Uterus (tissue), 4 donors: ENCODE measurements around the gene ARHGEF17. TPM values are rescaled to one million over a fixed set of nuclear protein-coding genes. Genes with fewer than 3 reads are reported as not detected.

ENCODE experiments used
- DNase-seq, 2 donors: peaks; one replicate each; pipeline ENCODE4 v3.0.0-alpha.2; 2019 to 2020
- H3K27ac ChIP-seq, 2 donors: fragments of 200-600 bp; sonication (generic); 1 replicate in 1 of 2; 2 replicates in 1 of 2; pipeline ENCODE4 v1.5.1; 2016 to 2018
- H3K27me3 ChIP-seq, 2 donors: fragments of 200-600 bp; sonication (generic); one replicate each; pipeline ENCODE4 v1.5.1; 2018 to 2019; ENCODE audit warnings: control low read depth in 1 of 2
- H3K36me3 ChIP-seq, 2 donors: fragments of 200-600 bp; sonication (generic); one replicate each; pipeline ENCODE4 v1.5.1; 2019; ENCODE audit warnings: control low read depth in 1 of 2
- H3K4me1 ChIP-seq, 2 donors: fragments of 200-600 bp; sonication (generic); one replicate each; pipeline ENCODE4 v1.5.1; 2018 to 2019; ENCODE audit warnings: control low read depth in 1 of 2
- H3K4me3 ChIP-seq, 2 donors: fragments of 200-600 bp; sonication (generic); 1 replicate in 1 of 2; 2 replicates in 1 of 2; pipeline ENCODE4 v1.5.1; 2018 to 2019; ENCODE audit warnings: mild to moderate bottlenecking in 1 of 2
- H3K9me3 ChIP-seq, 2 donors: fragments of 200-600 bp; sonication (generic); one replicate each; pipeline ENCODE4 v1.5.1; 2019; ENCODE audit warnings: control low read depth in 1 of 2
- CTCF ChIP-seq, 4 experiments: fragments of 200-600 bp in 2 of 4; fragments of 450-650 bp in 2 of 4; sonication (generic) in 2 of 4; IDR thresholded peaks; one replicate each; pipeline ENCODE4 v1.5.1; 2016 to 2019; ENCODE audit warnings: antibody characterized with exemption in 4 of 4, mild to moderate bottlenecking in 2 of 4, moderate library complexity in 1 of 4
- POLR2A ChIP-seq, 2 donors: fragments of 450-650 bp; IDR thresholded peaks; one replicate each; pipeline ENCODE4 v1.6.1; 2016; ENCODE audit warnings: antibody characterized with exemption in 2 of 2, mild to moderate bottlenecking in 1 of 2, moderate library complexity in 1 of 2
- intact Hi-C: fragments of 100-400 bp; cut with DNase I; formaldehyde crosslinking; loops from one replicate; pipeline ENCODE4 v1.15.1; 2023; ENCODE audit warnings: low total_unique reads
- total RNA-seq, 4 donors: library from RNA; depleted of rRNA in 3 of 4; stranded (reverse); fragments of >200 nt in 3 of 4; gene quantifications; one replicate each; pipeline versions ENCODE4 v1.1.0 to v1.2.4, GENCODE V29; 2014 to 2023
- donor health status: DM: yes; HTN: yes; CAD: no.

ARHGEF17 gene
- total RNA-seq, 4 donors from 2014 or later, result 17.9 to 174 (median 58.6) TPM

GRCh38 chr11:73281201-73281741 lies 26.8 kb upstream of the ARHGEF17 start:
- DNase-seq, result no peak
- Histone ChIP-seq H3K36me3 (no peaks in the 10 kb centered on the region), H3K4me1 (no peaks in the 10 kb centered on the region), H3K4me3 (no peak overlapping the region), H3K9me3 (no peaks in the 10 kb centered on the region), H3K27ac (no peak overlapping the region), H3K27me3 (no peaks in the 10 kb centered on the region)
- TF ChIP-seq POLR2A (IDR thresholded peaks at IDR 0.05) (no peak), CTCF (IDR thresholded peaks at IDR 0.05) (no peak)
- intact Hi-C loops, result no loop called here

- Histone ChIP-seq H3K4me1 (no peaks in the 10 kb centered on the region), H3K4me3 (no peak overlapping the region), H3K27me3 (no peaks in the 10 kb centered on the region), H3K36me3 (no peaks in the 10 kb centered on the region), H3K9me3 (no peaks in the 10 kb centered on the region), H3K27ac (no peak overlapping the region)
- intact Hi-C loops, result no loop called here
- DNase-seq, result no peak
- TF ChIP-seq POLR2A (IDR thresholded peaks at IDR 0.05) (no peak), CTCF (IDR thresholded peaks at IDR 0.05) (no peak)
Measured at GRCh38 chr11:73281796-73282660, 26.0 kb upstream of the ARHGEF17 start.

GRCh38 chr11:73283276-73284000 lies 24.6 kb upstream of the ARHGEF17 start:
- TF ChIP-seq CTCF (IDR thresholded peaks at IDR 0.05) (no peak), POLR2A (IDR thresholded peaks at IDR 0.05) (no peak)
- intact Hi-C loops, result no loop called here

GRCh38 chr11:73284106-73284505 lies 24.0 kb upstream of the ARHGEF17 start:
- H3K36me3 ChIP-seq, result no peaks in the 10 kb centered on the region
- H3K27me3 ChIP-seq, result no peaks in the 10 kb centered on the region
- H3K27ac ChIP-seq, result no peak overlapping the region
- TF ChIP-seq POLR2A (IDR thresholded peaks at IDR 0.05) (no peak), CTCF (IDR thresholded peaks at IDR 0.05) (no peak)
- intact Hi-C loops, result no loop called here
- peaks cover 0 to under 1% of the 10 kb centered on the region in 2 donors for H3K4me1 ChIP-seq
- H3K4me3 ChIP-seq, result no peak overlapping the region
- DNase-seq, result no peak
- no peaks in the 10 kb centered on the region for H3K9me3 ChIP-seq

More at GRCh38 chr11:73283276-73284000, 24.6 kb upstream of the ARHGEF17 start:
- H3K4me3 ChIP-seq, result no peak overlapping the region
- H3K27me3 ChIP-seq, result no peaks in the 10 kb centered on the region
- H3K27ac ChIP-seq, result no peak overlapping the region
- H3K4me1 ChIP-seq, result no peaks in the 10 kb centered on the region
- DNase-seq, result no peak
- no peaks in the 10 kb centered on the region for H3K9me3 ChIP-seq
- no peaks in the 10 kb centered on the region for H3K36me3 ChIP-seq

- Histone ChIP-seq H3K4me3 (no peak overlapping the region), H3K27me3 (no peaks in the 10 kb centered on the region), H3K36me3 (no peaks in the 10 kb centered on the region), H3K4me1 (peaks cover 0 to 3% of the 10 kb centered on the region in 2 donors), H3K9me3 (no peaks in the 10 kb centered on the region), H3K27ac (no peak overlapping the region)
- no peak for TF ChIP-seq CTCF (IDR thresholded peaks at IDR 0.05)
- TF ChIP-seq POLR2A (IDR thresholded peaks at IDR 0.05), result no peak
- DNase-seq, result no peak
- intact Hi-C loops, result no loop called here
Measured at GRCh38 chr11:73285721-73286120, 22.4 kb upstream of the ARHGEF17 start.
